BE2C (cell line): ENCODE results near the gene DOK6.
A peak's percentile ranks its signal among the peaks of the same experiment; 100 is the strongest.

Source experiments
- DNase-seq: peaks from one replicate; pipeline ENCODE4 v3.0.0-alpha.2; 2020
- H3K27me3 ChIP-seq: fragments of 250-450 bp; sonication (Bioruptor Pico); 2 replicates; pipeline ENCODE4 v1.5.1; 2020; ENCODE audit warnings: mild to moderate bottlenecking
- H3K36me3 ChIP-seq: fragments of 250-450 bp; sonication (Bioruptor Pico); 2 replicates; pipeline ENCODE4 v1.5.1; 2020; ENCODE audit warnings: mild to moderate bottlenecking
- H3K4me1 ChIP-seq: fragments of 250-450 bp; sonication (Bioruptor Pico); 2 replicates; pipeline ENCODE4 v1.5.1; 2020
- H3K4me3 ChIP-seq: 2 replicates; pipeline ENCODE4 v1.5.1; 2011; ENCODE audit warnings: low read depth, low read length
- H3K9me3 ChIP-seq: fragments of 250-450 bp; sonication (Bioruptor Pico); 2 replicates; pipeline ENCODE4 v1.5.1; 2020
- TF ChIP-seq, protein P1 (sequence below): IDR thresholded peaks from 2 replicates; pipeline ENCODE4 v1.5.1; 2012; ENCODE audit warnings: mild to moderate bottlenecking, low read depth, low read length

The DOK6 gene

DNA sequence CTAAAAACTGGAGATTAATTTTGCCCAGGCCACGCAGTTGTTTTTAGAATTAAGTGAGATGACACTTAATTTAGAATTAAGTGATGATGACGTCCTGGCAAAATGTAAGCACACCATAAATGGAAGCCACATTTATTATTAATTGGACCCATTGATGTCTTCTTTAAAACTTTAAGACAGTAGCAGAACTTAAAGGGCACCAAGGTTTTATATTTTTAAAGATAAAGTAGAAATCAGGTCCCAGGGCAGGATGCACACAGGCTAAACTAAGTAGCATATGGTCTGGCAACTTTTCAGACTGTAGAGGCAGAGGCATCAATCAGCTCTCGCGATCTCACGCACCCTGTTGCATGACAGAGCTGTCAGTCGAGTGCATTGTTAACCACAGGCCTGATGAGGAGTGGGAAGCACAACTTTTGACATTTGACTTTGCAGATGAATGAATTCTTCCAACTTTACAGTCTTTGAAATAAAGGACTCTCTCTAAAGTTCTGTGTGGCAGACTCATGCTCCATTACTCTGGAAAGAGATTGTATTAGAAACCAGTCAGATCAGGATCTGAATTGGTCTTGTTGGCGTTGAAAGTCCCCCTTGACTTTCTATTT lies 314.6 kb downstream of the DOK6 start:
- DNase-seq, result peak; percentile 33
- H3K9me3 ChIP-seq, result no peaks in the 10 kb centered on the region; the same call in 1 of the 2 replicates
- no peaks in the 10 kb centered on the region for H3K36me3 ChIP-seq
- H3K27me3 ChIP-seq, result no peaks in the 10 kb centered on the region
- TF ChIP-seq, protein P1, sequence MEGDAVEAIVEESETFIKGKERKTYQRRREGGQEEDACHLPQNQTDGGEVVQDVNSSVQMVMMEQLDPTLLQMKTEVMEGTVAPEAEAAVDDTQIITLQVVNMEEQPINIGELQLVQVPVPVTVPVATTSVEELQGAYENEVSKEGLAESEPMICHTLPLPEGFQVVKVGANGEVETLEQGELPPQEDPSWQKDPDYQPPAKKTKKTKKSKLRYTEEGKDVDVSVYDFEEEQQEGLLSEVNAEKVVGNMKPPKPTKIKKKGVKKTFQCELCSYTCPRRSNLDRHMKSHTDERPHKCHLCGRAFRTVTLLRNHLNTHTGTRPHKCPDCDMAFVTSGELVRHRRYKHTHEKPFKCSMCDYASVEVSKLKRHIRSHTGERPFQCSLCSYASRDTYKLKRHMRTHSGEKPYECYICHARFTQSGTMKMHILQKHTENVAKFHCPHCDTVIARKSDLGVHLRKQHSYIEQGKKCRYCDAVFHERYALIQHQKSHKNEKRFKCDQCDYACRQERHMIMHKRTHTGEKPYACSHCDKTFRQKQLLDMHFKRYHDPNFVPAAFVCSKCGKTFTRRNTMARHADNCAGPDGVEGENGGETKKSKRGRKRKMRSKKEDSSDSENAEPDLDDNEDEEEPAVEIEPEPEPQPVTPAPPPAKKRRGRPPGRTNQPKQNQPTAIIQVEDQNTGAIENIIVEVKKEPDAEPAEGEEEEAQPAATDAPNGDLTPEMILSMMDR, result no peak
- H3K4me3 ChIP-seq, result no peak overlapping the region
- no peaks in the 10 kb centered on the region for H3K4me1 ChIP-seq

DNA sequence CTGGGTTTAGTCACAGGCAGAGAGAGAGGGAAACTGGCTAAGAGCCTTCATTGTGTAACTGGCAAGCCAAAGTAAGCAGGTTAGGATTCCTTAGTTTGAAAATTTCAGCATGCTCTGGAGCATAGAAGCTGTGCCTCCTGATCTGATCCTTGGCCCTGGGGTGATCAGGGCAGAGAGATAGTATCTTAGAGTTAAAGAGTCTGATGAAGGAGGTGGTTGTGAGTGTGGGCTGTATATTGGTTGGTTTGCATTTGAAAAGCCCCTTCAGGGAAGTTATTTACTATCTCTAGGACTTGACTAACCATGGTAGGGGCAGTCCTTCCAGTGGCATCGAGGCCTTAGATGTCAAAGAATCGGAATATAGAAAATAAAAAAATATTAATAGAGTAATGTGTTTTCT lies 316.9 kb downstream of the DOK6 start:
- TF ChIP-seq, protein P1, result no peak
- H3K36me3 ChIP-seq, result no peaks in the 10 kb centered on the region
- no peak for DNase-seq
- H3K27me3 ChIP-seq, result no peaks in the 10 kb centered on the region
- H3K4me1 ChIP-seq, result no peaks in the 10 kb centered on the region
- no peaks in the 10 kb centered on the region; the same call in 1 of the 2 replicates for H3K9me3 ChIP-seq
- H3K4me3 ChIP-seq, result no peak overlapping the region

DNA sequence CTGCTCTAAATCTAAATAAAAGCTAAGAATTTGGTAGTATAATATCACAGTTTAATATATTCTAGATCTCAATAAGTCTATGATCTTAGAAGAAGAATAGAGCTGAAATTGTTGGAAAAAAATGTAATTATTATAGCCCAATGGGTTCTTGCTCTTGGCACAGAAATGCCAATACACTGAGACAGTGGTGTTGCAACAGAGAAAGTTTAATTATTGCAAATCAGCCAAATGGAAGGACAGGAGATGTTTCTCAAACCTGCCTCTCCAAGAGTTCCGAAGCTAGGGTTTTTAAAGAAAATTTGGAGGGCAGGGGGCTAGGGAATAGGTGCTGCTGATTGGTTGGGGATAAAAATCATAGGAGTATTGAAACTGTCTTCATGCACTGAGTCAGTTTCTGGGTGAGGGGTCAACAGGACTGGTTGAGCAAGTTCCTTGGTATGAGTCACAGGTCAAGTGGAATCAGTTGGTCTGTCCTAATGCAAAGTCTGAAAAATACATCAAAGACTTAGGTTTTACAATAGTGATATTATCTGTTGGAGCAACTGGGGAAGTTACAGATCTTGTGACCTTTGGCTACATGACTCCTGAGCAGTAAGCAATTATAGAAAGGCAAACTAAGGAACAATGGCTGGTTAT lies 318.3 kb downstream of the DOK6 start:
- no peak for DNase-seq
- no peaks in the 10 kb centered on the region for H3K36me3 ChIP-seq
- H3K4me3 ChIP-seq, result no peak overlapping the region
- no peaks in the 10 kb centered on the region for H3K4me1 ChIP-seq
- H3K9me3 ChIP-seq, result no peaks in the 10 kb centered on the region; the same call in 1 of the 2 replicates
- no peaks in the 10 kb centered on the region for H3K27me3 ChIP-seq
- TF ChIP-seq, protein P1, result no peak

DNA sequence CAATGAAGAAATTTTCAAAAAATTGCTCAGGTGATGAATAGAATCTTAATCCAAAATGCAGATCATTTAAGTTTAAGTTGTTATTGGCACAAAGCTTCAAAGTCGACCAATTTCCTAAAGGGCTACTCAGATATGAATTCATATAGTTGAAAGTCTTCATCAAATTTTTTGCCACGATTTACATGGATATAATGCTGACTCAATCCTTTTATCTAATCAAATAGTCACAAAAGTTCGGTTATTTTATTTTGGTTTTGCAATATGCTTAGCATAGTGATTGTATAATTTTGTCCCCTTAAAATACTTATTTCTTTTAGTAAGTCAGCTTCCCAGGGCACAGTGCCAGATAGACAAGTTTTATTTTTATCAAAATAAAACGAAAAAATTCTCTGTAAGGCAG lies 319.7 kb downstream of the DOK6 start:
- TF ChIP-seq, protein P1, result no peak
- H3K9me3 ChIP-seq, result no peaks in the 10 kb centered on the region; the same call in 1 of the 2 replicates

DNA sequence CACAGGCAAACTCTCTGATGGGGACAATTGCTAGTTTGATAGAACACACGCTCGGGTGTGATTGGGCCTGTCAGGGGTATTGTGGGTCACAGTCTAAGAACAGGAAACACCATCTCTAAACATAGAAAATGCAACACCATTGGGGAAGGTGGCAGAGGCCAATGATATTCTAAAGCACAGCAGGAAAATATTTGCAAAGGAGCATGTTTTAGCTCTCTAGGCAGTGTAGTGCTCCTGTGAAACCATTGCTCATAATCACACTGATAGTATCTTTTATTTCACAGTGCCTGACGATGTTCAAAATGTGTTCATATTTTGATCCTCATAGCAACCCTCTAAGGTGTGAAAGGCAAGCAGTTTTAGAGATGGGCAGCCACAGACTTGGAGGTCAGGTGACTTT lies 322.7 kb downstream of the DOK6 start:
- no peak for DNase-seq
- Histone ChIP-seq H3K27me3 (no peaks in the 10 kb centered on the region), H3K4me1 (no peaks in the 10 kb centered on the region), H3K4me3 (no peak overlapping the region), H3K36me3 (no peaks in the 10 kb centered on the region), H3K9me3 (no peaks in the 10 kb centered on the region; the same call in 1 of the 2 replicates)
- TF ChIP-seq, protein P1, result no peak

More for the DNA sequence above, 319.7 kb downstream of the DOK6 start:
- Histone ChIP-seq H3K4me3 (no peak overlapping the region), H3K4me1 (no peaks in the 10 kb centered on the region), H3K36me3 (no peaks in the 10 kb centered on the region), H3K27me3 (no peaks in the 10 kb centered on the region)
- DNase-seq, result no peak

DNA sequence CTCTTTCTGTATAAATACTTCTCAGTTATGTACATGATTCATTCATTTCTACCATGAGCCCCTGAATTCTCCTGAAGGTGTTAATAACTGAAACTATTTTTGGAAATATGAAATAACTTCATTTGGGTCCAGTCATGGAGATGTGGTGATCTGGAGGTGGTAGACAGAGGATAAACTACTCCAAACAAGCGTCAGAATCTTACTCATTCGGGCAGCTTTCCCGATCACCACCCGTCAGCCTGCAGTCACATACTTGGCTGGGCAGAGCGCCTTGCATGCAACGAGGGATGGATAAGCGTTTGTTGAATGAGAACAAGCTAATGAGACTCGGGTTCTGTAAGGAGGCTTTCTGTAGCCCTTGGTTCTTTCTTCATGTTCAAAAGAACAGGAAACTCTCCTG lies 324.3 kb downstream of the DOK6 start:
- no peak for DNase-seq
- H3K27me3 ChIP-seq, result no peaks in the 10 kb centered on the region

More for the DNA sequence above, 324.3 kb downstream of the DOK6 start:
- H3K4me3 ChIP-seq, result no peak overlapping the region
- TF ChIP-seq, protein P1, result no peak
- no peaks in the 10 kb centered on the region for H3K4me1 ChIP-seq
- no peaks in the 10 kb centered on the region for H3K9me3 ChIP-seq
- H3K36me3 ChIP-seq, result no peaks in the 10 kb centered on the region
